GM19238 (cell line): ENCODE measurements around the gene GTF3C2.
A peak's percentile ranks its signal among the peaks of the same experiment; 100 is the strongest.

ENCODE experiments used
- DNase-seq: peaks from one replicate; pipeline ENCODE4 v3.0.0; 2011; ENCODE audit warnings: low spot score; ENCODE audit not compliant: insufficient read length

GTF3C2 gene, protein sequence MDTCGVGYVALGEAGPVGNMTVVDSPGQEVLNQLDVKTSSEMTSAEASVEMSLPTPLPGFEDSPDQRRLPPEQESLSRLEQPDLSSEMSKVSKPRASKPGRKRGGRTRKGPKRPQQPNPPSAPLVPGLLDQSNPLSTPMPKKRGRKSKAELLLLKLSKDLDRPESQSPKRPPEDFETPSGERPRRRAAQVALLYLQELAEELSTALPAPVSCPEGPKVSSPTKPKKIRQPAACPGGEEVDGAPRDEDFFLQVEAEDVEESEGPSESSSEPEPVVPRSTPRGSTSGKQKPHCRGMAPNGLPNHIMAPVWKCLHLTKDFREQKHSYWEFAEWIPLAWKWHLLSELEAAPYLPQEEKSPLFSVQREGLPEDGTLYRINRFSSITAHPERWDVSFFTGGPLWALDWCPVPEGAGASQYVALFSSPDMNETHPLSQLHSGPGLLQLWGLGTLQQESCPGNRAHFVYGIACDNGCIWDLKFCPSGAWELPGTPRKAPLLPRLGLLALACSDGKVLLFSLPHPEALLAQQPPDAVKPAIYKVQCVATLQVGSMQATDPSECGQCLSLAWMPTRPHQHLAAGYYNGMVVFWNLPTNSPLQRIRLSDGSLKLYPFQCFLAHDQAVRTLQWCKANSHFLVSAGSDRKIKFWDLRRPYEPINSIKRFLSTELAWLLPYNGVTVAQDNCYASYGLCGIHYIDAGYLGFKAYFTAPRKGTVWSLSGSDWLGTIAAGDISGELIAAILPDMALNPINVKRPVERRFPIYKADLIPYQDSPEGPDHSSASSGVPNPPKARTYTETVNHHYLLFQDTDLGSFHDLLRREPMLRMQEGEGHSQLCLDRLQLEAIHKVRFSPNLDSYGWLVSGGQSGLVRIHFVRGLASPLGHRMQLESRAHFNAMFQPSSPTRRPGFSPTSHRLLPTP

DNA sequence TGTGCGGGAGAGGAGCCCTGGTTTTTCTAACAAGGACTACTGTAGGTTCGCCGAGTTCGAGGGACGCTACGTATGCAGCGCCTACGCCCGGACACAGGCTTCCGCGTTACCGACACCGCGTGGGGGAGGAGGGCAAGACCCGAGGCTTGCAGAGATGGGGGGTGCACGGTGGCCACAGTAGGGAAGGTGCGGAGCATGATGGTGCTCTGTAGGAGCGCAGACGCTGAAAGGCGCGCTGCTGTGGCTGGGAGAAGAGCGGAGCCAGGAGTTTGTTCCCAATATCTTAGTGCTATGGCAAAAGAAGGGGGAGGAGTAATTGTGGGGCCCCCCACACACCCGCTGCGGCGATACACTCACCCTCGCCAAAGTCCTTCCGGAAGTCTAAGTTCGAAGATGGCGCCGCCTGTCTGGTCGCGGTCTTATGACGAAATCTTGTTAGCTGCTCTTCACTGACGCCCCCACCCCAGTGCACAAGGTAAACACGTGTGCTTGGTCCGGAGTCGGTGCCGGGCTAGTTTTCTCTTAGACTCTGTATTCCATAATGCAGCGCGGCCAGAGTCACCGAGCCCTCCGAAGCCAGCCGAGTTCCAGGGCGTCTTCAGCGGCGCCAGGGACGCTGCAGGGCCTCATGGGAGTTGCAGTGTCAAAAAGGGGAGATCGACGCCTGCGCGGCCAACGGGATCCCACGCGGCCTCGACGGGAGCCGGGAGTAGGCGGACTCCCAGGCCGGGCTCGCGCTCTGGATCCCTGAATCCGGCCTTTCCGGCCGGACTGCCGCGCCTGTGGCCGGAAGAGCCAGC is at the start of gene GTF3C2:
Gene GTF3C2, minus strand, starts transcription at position 383 of the 800 bp plus-strand sequence. CDS start 13,210 bp downstream, outside the sequence.
- DNase-seq = peak; percentile 86

DNA sequence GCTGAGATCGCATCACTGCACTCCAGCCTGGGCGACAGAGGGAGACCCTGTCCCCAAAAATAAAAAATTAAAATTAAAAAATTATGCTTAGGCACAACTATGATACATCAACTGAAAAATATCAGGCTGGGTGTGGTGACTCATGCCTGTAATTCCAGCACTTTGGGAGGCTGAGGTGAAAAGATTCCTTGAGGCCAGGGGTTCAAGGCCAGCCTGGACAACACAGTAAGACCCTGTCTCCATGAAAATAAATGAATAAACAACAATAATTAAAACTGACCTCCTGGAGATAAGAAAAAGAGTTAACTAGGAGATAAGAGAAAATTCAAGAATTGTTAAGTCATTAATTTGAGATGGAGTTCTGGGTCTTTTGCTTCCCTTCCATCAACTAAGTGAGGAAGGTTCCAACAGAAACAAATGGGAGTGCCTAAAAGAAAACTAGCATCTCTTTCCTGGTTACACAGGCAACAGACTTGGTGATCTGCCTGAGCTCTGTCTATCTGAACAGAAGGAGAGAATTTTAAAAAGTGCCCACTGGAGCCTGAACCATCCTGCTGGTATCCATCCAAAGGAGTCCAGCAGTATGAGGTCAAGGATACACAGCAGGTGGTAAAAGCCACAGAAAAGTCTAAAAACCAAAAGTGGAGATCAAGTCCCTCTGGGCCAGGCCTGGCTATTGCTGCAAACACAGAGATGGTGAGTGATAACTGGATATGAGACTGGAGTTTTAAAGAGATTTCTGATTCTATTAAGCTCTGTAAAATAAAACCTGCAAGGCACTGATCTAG is 44.0 kb upstream of the GTF3C2 start:
- no peak for DNase-seq

- DNase-seq = no peak
Measured at GRCh38 chr2:27398962-27399361, 42.4 kb upstream of the GTF3C2 start.

GRCh38 chr2:27393225-27393624 is 36.7 kb upstream of the GTF3C2 start:
- DNase-seq = no peak

DNA sequence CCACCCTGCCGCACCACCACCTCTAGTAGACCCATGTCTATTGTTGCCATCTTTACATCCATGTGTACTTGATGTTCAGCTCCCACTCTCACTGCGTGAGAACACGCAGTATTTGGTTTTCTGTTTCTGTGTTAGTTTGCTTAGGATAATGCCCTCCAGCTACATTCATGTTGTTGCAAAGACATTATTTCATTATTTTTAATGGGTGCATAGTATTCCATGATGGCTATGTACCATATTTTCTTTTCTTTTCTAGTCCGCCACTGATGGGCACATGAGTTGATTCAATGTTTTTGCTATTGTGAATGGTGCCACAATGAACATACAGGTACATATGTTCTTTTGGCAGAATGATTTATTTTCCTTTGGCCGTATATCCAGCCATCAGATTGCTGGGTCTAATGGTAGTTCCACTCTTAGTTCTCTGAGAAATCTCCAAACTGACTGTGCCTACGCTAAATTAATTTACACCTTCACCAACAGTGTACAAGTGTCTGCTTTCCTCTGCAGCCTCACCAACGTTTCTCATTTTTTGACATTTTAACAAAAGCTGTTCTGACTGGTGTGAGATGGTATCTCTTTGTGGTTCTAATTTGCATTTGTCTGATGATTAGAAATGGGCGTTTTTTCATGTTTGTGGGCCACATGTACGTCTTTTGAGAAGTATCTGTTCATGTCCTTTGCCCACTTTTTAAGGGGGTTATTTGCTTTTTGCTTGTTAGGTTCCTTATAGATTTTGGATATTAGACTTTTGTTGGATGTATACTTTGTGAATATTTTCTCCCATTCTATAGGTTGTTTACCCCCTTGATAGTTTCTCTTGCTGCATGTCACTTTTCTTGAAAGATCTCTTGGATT is 34.5 kb upstream of the GTF3C2 start:
- no peak for DNase-seq

DNA sequence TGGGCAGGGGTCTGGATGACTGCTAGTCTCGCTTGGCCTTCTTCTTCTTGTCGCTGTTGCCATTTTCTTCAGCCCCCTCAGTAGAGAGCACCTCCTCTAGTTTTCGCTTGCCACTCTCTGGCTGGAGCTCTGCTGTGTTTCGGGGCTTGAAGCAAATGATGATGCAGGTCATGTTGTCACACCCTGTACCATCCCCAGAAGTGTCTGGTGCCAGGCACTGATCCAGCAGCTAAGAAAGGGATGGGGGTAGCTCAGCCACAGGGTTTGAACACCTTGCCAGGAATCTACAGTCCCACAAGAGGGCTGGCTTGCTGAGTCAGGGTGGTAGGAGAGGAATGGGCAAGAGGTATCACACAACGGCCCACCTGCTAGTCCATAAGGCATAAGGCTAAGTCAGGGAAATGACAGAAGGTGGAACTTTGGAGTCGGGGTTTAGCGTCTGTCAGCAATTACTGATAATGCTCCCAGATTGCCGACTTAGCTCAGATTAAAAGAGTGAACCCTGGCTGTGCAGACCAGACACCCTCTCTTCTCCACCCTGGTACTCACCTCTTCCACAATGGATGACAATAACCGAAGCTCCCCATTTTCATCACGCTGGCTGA is 25.1 kb upstream of the GTF3C2 start:
- no peak for DNase-seq

DNA sequence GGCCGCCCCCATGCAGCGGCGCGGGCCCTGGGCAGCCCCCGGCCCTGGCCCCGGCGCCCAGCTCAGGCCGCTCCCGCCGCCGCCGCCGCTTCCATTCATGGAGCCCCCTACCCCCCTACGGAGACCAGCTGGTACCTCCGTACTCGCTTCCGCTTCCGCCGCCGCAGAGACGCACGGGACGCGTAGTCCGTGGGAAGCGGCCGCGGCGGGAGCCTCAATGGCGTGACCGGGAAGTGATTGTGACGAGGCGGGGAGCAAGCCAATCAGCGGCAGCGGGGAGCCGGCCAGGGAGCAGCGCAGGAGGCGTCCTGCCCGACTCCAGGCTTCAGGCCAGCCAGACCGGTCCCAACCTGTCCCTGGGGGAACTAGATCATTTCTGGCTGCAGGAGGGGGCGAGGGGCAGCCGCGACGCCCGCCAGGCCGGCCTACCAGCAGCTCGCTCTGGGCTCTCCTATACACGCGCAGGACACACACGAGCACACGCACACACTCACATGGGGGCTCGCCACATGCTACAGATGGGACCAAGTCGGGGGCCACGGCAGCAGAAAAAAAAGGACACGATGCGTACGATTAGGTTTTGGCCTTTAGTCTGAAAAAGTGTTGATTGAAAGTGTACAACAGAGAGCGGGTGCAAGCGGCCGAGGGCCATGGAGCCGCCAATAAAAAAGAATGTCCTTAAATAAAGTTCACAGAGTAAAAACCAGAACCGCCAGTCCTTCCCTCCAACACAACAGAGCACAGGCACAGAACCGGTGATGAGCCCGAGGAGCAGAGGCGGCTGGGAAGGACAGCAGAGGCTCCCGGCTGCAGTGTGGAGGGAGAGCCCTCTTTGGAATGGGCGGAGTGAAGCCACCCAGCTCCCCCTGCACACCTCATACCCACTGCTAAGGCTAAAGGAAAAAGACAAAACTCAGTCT is 24.3 kb upstream of the GTF3C2 start, which contains the start of gene ZNF513:
Gene ZNF513, minus strand, starts transcription at position 109 of the 920 bp plus-strand sequence. CDS start 208 bp downstream, outside the sequence.
- peak; percentile 91 for DNase-seq

- no peak for DNase-seq
Measured at GRCh38 chr2:27379836-27380625, 23.5 kb upstream of the GTF3C2 start.

GRCh38 chr2:27379383-27379835 is 22.8 kb upstream of the GTF3C2 start:
- DNase-seq = no peak

DNA sequence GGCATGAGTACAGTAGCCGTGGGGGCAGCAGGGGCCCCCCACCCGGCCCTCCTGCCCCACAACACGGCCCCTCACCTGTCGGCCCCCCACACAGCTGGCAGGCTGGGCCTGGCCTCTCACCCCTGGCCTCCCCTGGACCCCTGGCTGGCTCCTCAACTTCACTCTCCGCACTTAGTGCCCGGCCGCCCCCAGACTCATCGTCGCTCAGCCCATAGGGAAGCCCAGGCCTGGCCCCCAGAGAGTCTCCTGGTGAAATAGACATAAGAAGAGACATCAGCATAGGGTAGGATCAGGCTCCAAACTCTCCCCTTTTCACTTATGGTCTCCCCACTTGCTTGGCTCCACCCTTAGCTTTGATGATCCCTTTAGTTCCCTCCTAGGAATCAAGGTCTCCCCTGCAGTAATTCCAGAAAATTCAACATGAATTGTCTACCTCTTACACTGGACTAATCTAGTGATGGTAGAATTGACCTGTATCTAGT is 22.3 kb upstream of the GTF3C2 start:
- no peak for DNase-seq

DNA sequence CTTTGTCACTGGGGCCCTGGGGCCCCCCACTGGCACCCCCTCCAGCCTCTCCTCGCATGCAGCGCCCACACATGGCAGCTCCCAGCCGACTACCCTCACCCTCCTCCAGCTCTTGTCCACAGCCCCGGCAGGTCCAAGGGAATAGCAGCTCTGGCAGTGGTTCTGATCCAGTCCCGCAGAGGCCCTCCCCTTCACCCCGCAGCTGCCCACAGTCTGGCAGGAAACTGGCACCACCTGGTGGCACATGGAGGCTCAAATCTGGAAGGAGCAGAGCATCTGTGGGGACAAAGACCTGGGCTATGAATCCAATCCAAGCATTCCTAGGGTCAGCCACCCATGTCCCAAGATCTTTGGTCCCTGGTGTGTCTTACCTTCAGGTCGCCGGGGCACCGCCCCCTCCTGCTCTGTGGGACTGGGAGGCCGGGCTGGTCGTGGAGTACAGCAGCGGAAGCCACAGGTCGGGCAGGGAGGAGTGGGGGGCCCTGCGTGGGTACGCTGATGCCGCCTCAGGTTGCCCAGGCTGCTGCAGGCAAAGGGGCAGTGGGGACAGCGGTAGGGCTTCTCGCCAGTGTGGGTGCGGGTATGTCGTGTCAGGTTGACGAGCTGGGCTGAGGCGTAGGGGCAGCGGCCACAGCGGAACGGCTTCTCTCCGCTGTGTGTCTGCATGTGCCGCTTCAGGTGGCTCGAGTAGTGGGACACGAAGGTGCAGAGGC is 21.7 kb upstream of the GTF3C2 start:
- no peak for DNase-seq

DNA sequence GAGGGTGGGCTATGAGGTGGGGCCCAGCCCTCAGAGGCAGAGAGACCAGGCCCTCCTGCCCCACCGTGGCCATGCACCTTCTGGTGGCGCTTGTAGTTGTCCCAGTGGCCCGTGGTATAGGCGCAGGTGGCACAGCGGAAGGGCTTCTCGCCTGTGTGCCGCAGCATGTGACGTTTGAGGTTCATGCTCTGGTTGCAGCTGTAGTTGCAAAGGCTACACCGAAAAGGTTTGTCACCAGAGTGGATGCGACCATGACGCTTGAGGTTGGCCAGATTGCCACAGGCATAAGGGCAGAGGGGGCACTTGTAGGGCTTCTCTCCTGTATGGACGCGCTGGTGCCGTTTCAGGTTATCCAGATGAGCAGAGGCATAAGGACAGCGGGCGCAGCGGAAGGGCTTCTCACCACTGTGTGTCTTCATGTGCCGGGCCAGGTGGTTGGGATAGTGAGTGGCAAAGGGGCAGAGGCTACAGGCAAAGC is 21.1 kb upstream of the GTF3C2 start:
- no peak for DNase-seq

GRCh38 chr2:27376866-27377617 is 20.5 kb upstream of the GTF3C2 start:
- no peak for DNase-seq

- DNase-seq = no peak
Measured at GRCh38 chr2:27376151-27376865, 19.7 kb upstream of the GTF3C2 start.
